Peyer's patch (tissue), 4 donors: Measurements from ENCODE around the gene DUS2.

Experiments used
- CTCF ChIP-seq, 6 experiments: fragments of 450-650 bp in 4 of 6; fragments of 200-600 bp in 2 of 6; sonication (generic) in 1 of 6; IDR thresholded peaks; one replicate each; pipeline ENCODE4 v1.5.1; 2017 to 2019; ENCODE audit warnings: antibody characterized with exemption in 6 of 6, mild to moderate bottlenecking in 3 of 6, moderate library complexity in 1 of 6
- POLR2A ChIP-seq, 2 donors: fragments of 450-650 bp; IDR thresholded peaks; one replicate each; pipeline ENCODE4 v1.5.1; 2017; ENCODE audit warnings: antibody characterized with exemption in 2 of 2, mild to moderate bottlenecking in 2 of 2, moderate library complexity in 2 of 2

GRCh38 chr16:68113765-68114240, 90.7 kb downstream of the DUS2 start:
- TF ChIP-seq CTCF (IDR thresholded peaks at IDR 0.05) (no peak), POLR2A (IDR thresholded peaks at IDR 0.05) (no peak)
